T-helper 2 cell treated with Interferon-gamma antibody and Interleukin-4, amounts not matched to agents 5 μg/mL and 100 μg/mL, for 36 hours (primary cell): ENCODE measurements around the gene HOMER3.

Experiments
- DNase-seq: peaks from one replicate; pipeline ENCODE4 v3.0.0; 2021; ENCODE audit warnings: low spot score
- H3K27ac Mint-ChIP-seq: one replicate; pipeline ENCODE4 v1.8.0; 2021; ENCODE audit warnings: mild to moderate bottlenecking, mixed read lengths
- H3K27me3 Mint-ChIP-seq: one replicate; pipeline ENCODE4 v1.8.0; 2021; ENCODE audit warnings: low read depth, mixed read lengths
- H3K36me3 Mint-ChIP-seq: one replicate; pipeline ENCODE4 v1.8.0; 2021; ENCODE audit warnings: low read depth, mixed read lengths
- H3K4me1 Mint-ChIP-seq: one replicate; pipeline ENCODE4 v1.8.0; 2021; ENCODE audit warnings: low read depth, mixed read lengths
- H3K4me3 Mint-ChIP-seq: one replicate; pipeline ENCODE4 v1.8.0; 2022; ENCODE audit warnings: mild to moderate bottlenecking, moderate library complexity, mixed read lengths
- H3K9me3 Mint-ChIP-seq: one replicate; pipeline ENCODE4 v1.8.0; 2021; ENCODE audit warnings: mixed read lengths

The HOMER3 gene

GRCh38 chr19:18940769-18941627, at the start of gene HOMER3:
TSS of gene HOMER3 (minus strand) at chr19:18941217. CDS start at chr19:18938982, 2,235 bp downstream.
- peaks cover 42% of the 10 kb centered on the region for H3K27me3 Mint-ChIP-seq
- no peaks in the 10 kb centered on the region for H3K9me3 Mint-ChIP-seq
- H3K27ac Mint-ChIP-seq, result no peak within 1 kb of the TSS
- H3K4me1 Mint-ChIP-seq, result peaks cover 4% of the 10 kb centered on the region
- peak; percentile 68 for DNase-seq
- H3K4me3 Mint-ChIP-seq, result peak within 1 kb of the TSS; percentile 49
- H3K36me3 Mint-ChIP-seq, result no peaks in the 10 kb centered on the region

- Mint-ChIP-seq H3K4me1 (peaks cover 2% of the 10 kb centered on the region), H3K27ac (no peak overlapping the region), H3K9me3 (no peaks in the 10 kb centered on the region), H3K36me3 (peaks cover 21% of the 10 kb centered on the region), H3K27me3 (peaks cover 14% of the 10 kb centered on the region), H3K4me3 (no peak overlapping the region)
- no peak for DNase-seq
Measured at GRCh38 chr19:18990128-18990708, 49.2 kb upstream of the HOMER3 start.

GRCh38 chr19:18989316-18989715, 48.3 kb upstream of the HOMER3 start:
- no peak overlapping the region for H3K27ac Mint-ChIP-seq
- no peaks in the 10 kb centered on the region for H3K9me3 Mint-ChIP-seq
- no peak overlapping the region for H3K4me3 Mint-ChIP-seq
- no peak for DNase-seq
- H3K27me3 Mint-ChIP-seq, result peaks cover 21% of the 10 kb centered on the region
- peaks cover 2% of the 10 kb centered on the region for H3K4me1 Mint-ChIP-seq
- H3K36me3 Mint-ChIP-seq, result peaks cover 20% of the 10 kb centered on the region

- H3K27ac Mint-ChIP-seq, result no peak overlapping the region
Measured at GRCh38 chr19:18987456-18987855, 46.4 kb upstream of the HOMER3 start.

GRCh38 chr19:18985257-18985656, 44.2 kb upstream of the HOMER3 start:
- no peak overlapping the region for H3K4me3 Mint-ChIP-seq
- DNase-seq, result no peak

More at GRCh38 chr19:18987456-18987855, 46.4 kb upstream of the HOMER3 start:
- peaks cover 2% of the 10 kb centered on the region for H3K4me1 Mint-ChIP-seq
- H3K4me3 Mint-ChIP-seq, result no peak overlapping the region
- peaks cover 26% of the 10 kb centered on the region for H3K27me3 Mint-ChIP-seq
- H3K36me3 Mint-ChIP-seq, result peaks cover 5% of the 10 kb centered on the region
- DNase-seq, result no peak
- H3K9me3 Mint-ChIP-seq, result no peaks in the 10 kb centered on the region

DNA sequence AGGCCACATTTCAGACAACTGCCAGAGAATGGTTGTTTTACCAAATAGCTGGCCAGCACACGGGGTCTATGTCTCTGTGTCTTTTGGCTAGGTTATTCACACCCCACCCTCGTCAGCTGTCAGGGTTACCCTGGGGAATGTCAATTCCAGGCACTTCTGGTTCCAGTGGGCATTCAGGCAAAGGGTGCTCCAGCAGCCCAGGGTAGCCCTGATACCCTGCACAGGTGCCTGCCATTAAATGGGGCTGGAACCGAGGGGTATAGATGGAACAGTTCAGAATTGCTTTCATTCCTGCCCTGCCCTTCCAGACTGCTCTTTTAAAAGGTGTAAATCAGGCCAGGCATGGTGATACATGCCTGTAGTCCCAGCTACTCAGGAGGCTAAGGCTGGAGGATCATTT, 43.2 kb upstream of the HOMER3 start:
- Mint-ChIP-seq H3K4me1 (peaks cover 2% of the 10 kb centered on the region), H3K27ac (no peak overlapping the region), H3K4me3 (no peak overlapping the region), H3K9me3 (no peaks in the 10 kb centered on the region), H3K27me3 (peaks cover 28% of the 10 kb centered on the region), H3K36me3 (no peaks in the 10 kb centered on the region)
- DNase-seq, result no peak

More at GRCh38 chr19:18985257-18985656, 44.2 kb upstream of the HOMER3 start:
- Mint-ChIP-seq H3K36me3 (no peaks in the 10 kb centered on the region), H3K9me3 (no peaks in the 10 kb centered on the region), H3K27me3 (peaks cover 28% of the 10 kb centered on the region), H3K27ac (no peak overlapping the region), H3K4me1 (peaks cover 2% of the 10 kb centered on the region)

- Mint-ChIP-seq H3K27me3 (peaks cover 28% of the 10 kb centered on the region), H3K4me1 (peaks cover 2% of the 10 kb centered on the region), H3K4me3 (no peak overlapping the region), H3K27ac (no peak overlapping the region), H3K9me3 (no peaks in the 10 kb centered on the region), H3K36me3 (no peaks in the 10 kb centered on the region)
- DNase-seq, result no peak
Measured at GRCh38 chr19:18982669-18983068, 41.7 kb upstream of the HOMER3 start.

GRCh38 chr19:18980432-18981020, 39.5 kb upstream of the HOMER3 start:
- Mint-ChIP-seq H3K4me3 (no peak overlapping the region), H3K27me3 (peaks cover 17% of the 10 kb centered on the region), H3K9me3 (no peaks in the 10 kb centered on the region), H3K27ac (no peak overlapping the region), H3K36me3 (no peaks in the 10 kb centered on the region), H3K4me1 (peaks cover 2% of the 10 kb centered on the region)
- no peak for DNase-seq

GRCh38 chr19:18978616-18979015, 37.6 kb upstream of the HOMER3 start:
- Mint-ChIP-seq H3K36me3 (no peaks in the 10 kb centered on the region), H3K4me3 (no peak overlapping the region), H3K4me1 (no peaks in the 10 kb centered on the region), H3K27ac (no peak overlapping the region), H3K27me3 (peaks cover 2% of the 10 kb centered on the region), H3K9me3 (no peaks in the 10 kb centered on the region)
- DNase-seq, result no peak

- Mint-ChIP-seq H3K36me3 (no peaks in the 10 kb centered on the region), H3K4me1 (no peaks in the 10 kb centered on the region), H3K4me3 (no peak overlapping the region), H3K27me3 (no peaks in the 10 kb centered on the region), H3K9me3 (no peaks in the 10 kb centered on the region), H3K27ac (no peak overlapping the region)
- no peak for DNase-seq
Measured at GRCh38 chr19:18975869-18976268, 34.9 kb upstream of the HOMER3 start.

GRCh38 chr19:18975011-18975410, 34.0 kb upstream of the HOMER3 start:
- Mint-ChIP-seq H3K27me3 (no peaks in the 10 kb centered on the region), H3K9me3 (no peaks in the 10 kb centered on the region), H3K36me3 (no peaks in the 10 kb centered on the region), H3K4me1 (no peaks in the 10 kb centered on the region), H3K27ac (no peak overlapping the region), H3K4me3 (no peak overlapping the region)
- no peak for DNase-seq

- no peaks in the 10 kb centered on the region for H3K9me3 Mint-ChIP-seq
Measured at GRCh38 chr19:18972851-18973250, 31.8 kb upstream of the HOMER3 start.

GRCh38 chr19:18972301-18972811, 31.3 kb upstream of the HOMER3 start:
- Mint-ChIP-seq H3K9me3 (no peaks in the 10 kb centered on the region), H3K4me1 (peaks cover 2% of the 10 kb centered on the region), H3K27me3 (no peaks in the 10 kb centered on the region), H3K36me3 (no peaks in the 10 kb centered on the region), H3K4me3 (no peak overlapping the region), H3K27ac (no peak overlapping the region)
- no peak for DNase-seq

More at GRCh38 chr19:18972851-18973250, 31.8 kb upstream of the HOMER3 start:
- no peaks in the 10 kb centered on the region for H3K36me3 Mint-ChIP-seq
- H3K27me3 Mint-ChIP-seq, result no peaks in the 10 kb centered on the region
- H3K27ac Mint-ChIP-seq, result no peak overlapping the region
- no peaks in the 10 kb centered on the region for H3K4me1 Mint-ChIP-seq
- DNase-seq, result no peak
- no peak overlapping the region for H3K4me3 Mint-ChIP-seq
